Muscle of back (tissue), 11 donors: ENCODE results near the gene HOXD3. TPM values are rescaled to one million over a fixed set of nuclear protein-coding genes. Genes with fewer than 3 reads are reported as not detected.

Experiments used
- DNase-seq, 3 donors: peaks; one replicate each; pipeline versions ENCODE4 v3.0.0 to v3.0.0-alpha.2; 2013
- polyA plus RNA-seq, 10 donors: library from polyadenylated mRNA; unstranded; fragments of 120-200 nt; gene quantifications; one replicate each; pipeline ENCODE4 v1.2.1, GENCODE V29; 2013; ENCODE audit not compliant: insufficient read length in 10 of 10

Gene HOXD3
- polyA plus RNA-seq, 10 donors: 2.2 to 5.9 (median 3.2) TPM

DNA sequence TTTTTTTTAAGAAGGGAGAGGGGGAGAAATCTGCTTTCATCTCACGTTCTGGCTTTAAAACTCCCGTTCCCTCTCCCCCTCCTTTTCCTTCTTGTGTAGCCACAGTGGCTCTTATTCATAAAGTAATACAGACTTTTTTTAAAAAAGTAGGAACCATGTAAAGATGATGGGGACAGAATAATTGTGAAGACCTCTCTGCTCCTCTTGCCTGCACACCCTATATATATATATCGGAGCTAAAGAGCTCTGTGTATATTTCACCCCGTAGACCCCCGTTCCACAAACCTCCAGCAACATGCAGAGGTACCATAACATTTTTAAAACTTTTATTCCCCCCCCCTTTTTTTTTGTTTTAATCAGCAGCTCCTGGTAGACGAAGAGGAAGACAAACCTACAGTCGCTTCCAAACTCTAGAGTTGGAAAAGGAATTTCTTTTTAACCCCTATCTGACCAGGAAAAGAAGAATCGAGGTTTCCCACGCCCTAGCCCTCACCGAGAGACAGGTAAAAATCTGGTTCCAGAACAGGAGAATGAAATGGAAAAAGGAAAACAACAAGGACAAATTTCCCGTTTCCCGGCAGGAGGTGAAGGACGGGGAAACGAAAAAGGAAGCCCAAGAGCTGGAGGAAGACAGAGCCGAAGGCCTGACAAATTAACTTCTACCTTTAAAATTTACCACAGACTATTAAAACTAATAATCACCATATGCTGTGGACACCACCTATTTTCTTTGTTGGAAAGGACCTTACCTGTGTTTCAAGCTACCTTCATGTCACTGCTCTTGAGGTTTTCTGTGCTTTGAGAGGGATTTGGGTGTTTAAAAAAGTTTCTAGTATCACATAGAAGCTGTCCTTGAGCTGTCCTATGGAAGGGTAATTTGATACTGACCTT lies 25.9 kb upstream of the HOXD3 start:
- peak in 1 of 3 donors; percentile 61 for DNase-seq

- DNase-seq: no peak
Measured at GRCh38 chr2:176131848-176132158, 25.3 kb upstream of the HOXD3 start.

- DNase-seq: peak in 1 of 3 donors; percentile 84
Measured at GRCh38 chr2:176132205-176133171, 24.6 kb upstream of the HOXD3 start.

- DNase-seq: peak in 2 of 3 donors; percentile 67 to 75
Measured at GRCh38 chr2:176133389-176133788, 23.7 kb upstream of the HOXD3 start.

DNA sequence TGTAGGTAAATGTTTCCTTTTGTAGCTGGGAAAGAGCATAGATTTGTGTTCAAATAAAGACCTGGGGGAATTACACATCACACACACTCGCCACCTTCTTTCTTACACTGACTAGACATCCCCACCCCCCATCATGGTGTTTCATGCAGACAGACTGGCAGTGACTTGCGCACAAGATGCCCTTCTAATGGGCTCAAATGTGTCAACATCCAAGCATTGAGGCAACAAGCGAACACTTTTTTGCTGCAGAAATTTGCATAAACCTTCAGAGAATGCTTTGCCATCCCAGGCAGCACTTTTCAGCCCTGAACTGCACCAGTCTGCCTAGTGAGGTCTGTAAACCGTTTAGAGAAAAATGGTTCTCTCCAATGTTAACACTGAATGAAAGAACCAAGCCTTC lies 23.1 kb upstream of the HOXD3 start:
- DNase-seq: no peak

- peak in 1 of 3 donors; percentile 69 for DNase-seq
Measured at GRCh38 chr2:176135035-176135440, 22.1 kb upstream of the HOXD3 start.

DNA sequence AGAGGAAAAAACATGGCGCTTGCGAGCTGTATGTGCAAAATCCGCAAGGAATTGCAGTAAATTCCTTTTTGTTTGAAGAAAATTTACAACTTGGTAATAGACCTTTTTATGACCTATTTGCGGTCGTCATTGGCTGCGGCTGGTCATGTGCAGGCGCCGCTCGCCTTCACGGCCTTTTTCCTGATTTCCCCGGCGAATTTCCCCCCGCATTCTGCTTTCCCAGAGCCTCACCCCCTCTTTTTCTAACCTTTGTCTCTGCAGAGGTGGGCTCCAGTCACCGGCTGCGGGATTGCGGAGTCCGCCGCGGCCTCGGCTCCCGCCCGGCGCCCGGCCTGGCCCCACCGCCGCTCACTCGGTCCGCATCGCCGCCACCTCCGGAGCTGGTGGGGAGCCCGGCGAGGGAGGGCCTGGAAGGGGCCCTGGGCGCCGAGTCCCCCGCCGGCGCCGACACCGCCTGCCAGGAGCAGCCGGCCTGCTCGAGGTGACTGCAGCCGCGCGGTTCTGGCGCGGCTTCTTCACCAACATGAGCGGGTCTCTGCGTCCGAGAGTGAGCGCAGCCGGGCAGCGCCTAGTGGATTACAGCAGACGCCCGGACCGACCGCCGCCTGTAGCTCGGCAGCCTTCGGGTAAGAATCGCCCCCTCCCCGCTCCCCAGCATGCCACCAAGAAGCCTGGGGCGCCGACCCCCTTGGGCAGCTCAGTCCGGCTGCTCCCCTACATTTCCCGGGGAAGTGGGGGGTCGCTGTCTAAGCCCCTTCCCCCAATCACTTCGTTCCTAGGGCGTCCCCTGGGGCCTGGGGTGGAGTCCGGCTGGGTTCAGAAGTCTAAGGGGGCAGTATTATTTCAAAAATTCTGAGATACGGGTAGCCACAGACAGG lies 20.5 kb upstream of the HOXD3 start:
- DNase-seq: peak; percentile 76 to 89 (median 79)

DNA sequence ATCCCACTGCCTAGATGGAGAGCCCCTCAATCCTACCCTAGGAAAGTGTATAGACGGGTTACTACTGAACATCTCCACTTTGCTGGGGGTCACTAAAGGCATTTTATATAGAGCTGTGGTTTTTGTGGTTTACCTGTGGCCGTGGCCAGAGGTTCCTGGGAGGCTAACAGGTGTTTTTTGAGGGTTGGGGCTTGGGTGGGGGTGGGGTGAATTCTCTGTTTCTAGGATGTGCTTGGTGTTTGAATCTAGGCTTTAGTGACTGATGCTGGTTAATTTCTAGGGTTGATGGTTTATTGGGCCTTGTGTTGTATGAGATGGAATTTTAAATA lies 19.9 kb upstream of the HOXD3 start:
- no peak for DNase-seq

DNA sequence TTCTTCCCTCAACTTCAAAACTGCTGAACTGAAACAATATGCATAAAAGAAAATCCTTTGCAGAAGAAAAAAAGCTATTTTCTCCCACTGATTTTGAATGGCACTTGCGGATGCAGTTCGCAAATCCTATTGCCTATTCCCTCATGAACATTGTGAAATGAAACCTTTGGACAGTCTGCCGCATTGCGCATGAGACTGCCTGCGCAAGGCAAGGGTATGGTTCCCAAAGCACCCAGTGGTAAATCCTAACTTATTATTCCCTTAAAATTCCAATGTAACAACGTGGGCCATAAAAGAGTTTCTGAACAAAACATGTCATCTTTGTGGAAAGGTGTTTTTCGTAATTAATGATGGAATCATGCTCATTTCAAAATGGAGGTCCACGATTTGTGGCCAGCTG lies 19.2 kb upstream of the HOXD3 start:
- peak in 2 of 3 donors; percentile 29 to 65 for DNase-seq

- DNase-seq: peak in 2 of 3 donors; percentile 47 to 79
Measured at GRCh38 chr2:176138526-176138922, 18.6 kb upstream of the HOXD3 start.

- DNase-seq: peak in 2 of 3 donors; percentile 52 to 81
Measured at GRCh38 chr2:176138923-176139660, 18.0 kb upstream of the HOXD3 start.

DNA sequence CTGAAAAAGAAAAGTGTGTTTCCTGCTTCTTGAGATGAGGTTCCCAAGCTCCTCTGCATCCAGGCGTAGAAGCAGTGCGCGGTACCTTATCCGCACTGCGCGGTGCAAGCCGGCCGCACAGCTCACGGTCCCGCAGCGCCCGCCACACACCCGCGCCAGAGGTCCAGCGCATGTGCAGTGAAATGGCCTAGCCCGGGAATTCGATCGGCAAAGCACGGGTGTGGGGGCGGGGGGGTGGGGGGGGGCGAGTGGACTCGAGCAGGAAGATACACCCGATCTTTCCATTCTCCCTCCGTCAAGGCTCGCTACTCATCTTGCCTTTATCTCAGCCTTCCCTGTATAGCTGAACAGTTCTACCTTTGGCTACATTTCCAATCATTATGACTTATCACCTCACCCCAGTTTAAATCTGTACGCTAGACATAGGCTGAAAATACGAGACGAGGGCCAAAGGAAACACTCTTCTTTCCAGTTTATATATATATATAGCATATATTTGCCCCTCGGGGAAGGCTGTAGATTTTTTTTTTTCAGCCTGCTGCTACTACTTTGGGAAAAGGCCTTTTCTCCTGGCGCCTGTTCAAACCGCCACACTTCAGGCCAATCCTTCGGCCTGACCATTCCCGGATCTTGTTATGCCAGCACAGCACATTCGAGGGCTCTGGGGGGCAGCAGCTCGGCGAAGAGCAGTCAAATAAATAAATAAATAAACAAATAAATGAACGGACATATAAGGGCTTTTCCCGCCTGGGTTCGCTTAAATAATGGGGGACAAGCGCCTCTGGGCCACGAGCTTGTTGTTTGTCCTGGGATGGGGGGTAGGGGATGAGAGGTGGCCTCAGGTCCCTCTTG lies 17.2 kb upstream of the HOXD3 start:
- DNase-seq: peak in 1 of 3 donors; percentile 73

GRCh38 chr2:176140513-176141317 lies 16.4 kb upstream of the HOXD3 start:
- DNase-seq: peak; percentile 90 to 97 (median 94)

GRCh38 chr2:176142281-176142680 lies 14.8 kb upstream of the HOXD3 start:
- DNase-seq: no peak

- DNase-seq: no peak
Measured at GRCh38 chr2:176145085-176145969, 11.8 kb upstream of the HOXD3 start.

GRCh38 chr2:176146101-176146500 lies 11.0 kb upstream of the HOXD3 start:
- DNase-seq: peak in 1 of 3 donors; percentile 55

GRCh38 chr2:176146645-176147044 lies 10.5 kb upstream of the HOXD3 start:
- DNase-seq: no peak
